Ishikawa (cell line): ENCODE results near the gene ANO4.

Experiments
- CEBPB ChIP-seq: IDR thresholded peaks from 2 replicates; pipeline ENCODE4 v1.6.1; 2012
- CREB1 ChIP-seq: IDR thresholded peaks from 2 replicates; pipeline ENCODE4 v1.6.1; 2012; ENCODE audit warnings: low read depth
- EGR1 ChIP-seq: IDR thresholded peaks from 2 replicates; pipeline ENCODE4 v1.6.1; 2012
- EP300 ChIP-seq: IDR thresholded peaks from 2 replicates; pipeline ENCODE4 v1.6.1; 2012; ENCODE audit warnings: borderline replicate concordance
- FOXM1 ChIP-seq: IDR thresholded peaks from 2 replicates; pipeline ENCODE4 v1.6.1; 2012; ENCODE audit warnings: low read depth, borderline replicate concordance
- MAX ChIP-seq: IDR thresholded peaks from 2 replicates; pipeline ENCODE4 v1.6.1; 2012
- NFIC ChIP-seq: IDR thresholded peaks from 2 replicates; pipeline ENCODE4 v1.6.1; 2012
- RAD21 ChIP-seq: IDR thresholded peaks from 2 replicates; pipeline ENCODE4 v1.6.1; 2012; ENCODE audit warnings: low read depth
- TAF1 ChIP-seq: IDR thresholded peaks from 2 replicates; pipeline ENCODE4 v1.6.1; 2012; ENCODE audit warnings: low read depth, mild to moderate bottlenecking
- TCF12 ChIP-seq: IDR thresholded peaks from 2 replicates; pipeline ENCODE4 v1.6.1; 2012; ENCODE audit warnings: low read depth
- TEAD4 ChIP-seq: IDR thresholded peaks from 2 replicates; pipeline ENCODE4 v1.6.1; 2012
- YY1 ChIP-seq: IDR thresholded peaks from 2 replicates; pipeline ENCODE4 v1.6.1; 2012; ENCODE audit warnings: low read depth
- TF ChIP-seq, protein P1 (sequence below): IDR thresholded peaks from 2 replicates; pipeline ENCODE4 v1.6.1; 2012; ENCODE audit warnings: low read depth, mild to moderate bottlenecking
- TF ChIP-seq, protein P2 (sequence below): IDR thresholded peaks from 2 replicates; pipeline ENCODE4 v1.6.1; 2012

DNA sequence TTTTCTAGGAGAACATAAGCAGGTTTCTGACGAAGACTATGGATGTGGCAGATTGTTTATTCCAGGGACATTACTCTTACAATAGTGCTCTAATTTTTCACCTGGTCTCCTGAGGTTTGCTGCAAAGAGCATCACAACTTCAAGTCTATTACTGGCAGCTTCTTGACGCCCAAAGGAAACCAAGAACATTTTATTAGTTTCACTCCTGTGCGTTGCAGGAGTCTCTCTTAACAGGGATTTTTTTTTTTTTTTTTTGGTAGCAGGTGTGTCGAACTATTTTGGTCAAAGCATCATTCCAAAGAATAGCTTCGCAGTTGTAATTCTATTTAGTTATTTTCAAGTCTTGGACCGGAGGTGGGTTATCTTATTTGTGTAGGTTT lies 1.2 kb downstream of the ANO4 start:
- TF ChIP-seq EP300 (no peak), NFIC (no peak), TAF1 (no peak), MAX (no peak), FOXM1 (no peak), RAD21 (no peak), TEAD4 (no peak), CREB1 (no peak), TCF12 (no peak), YY1 (no peak), EGR1 (no peak), CEBPB (no peak)
- TF ChIP-seq, protein P1, sequence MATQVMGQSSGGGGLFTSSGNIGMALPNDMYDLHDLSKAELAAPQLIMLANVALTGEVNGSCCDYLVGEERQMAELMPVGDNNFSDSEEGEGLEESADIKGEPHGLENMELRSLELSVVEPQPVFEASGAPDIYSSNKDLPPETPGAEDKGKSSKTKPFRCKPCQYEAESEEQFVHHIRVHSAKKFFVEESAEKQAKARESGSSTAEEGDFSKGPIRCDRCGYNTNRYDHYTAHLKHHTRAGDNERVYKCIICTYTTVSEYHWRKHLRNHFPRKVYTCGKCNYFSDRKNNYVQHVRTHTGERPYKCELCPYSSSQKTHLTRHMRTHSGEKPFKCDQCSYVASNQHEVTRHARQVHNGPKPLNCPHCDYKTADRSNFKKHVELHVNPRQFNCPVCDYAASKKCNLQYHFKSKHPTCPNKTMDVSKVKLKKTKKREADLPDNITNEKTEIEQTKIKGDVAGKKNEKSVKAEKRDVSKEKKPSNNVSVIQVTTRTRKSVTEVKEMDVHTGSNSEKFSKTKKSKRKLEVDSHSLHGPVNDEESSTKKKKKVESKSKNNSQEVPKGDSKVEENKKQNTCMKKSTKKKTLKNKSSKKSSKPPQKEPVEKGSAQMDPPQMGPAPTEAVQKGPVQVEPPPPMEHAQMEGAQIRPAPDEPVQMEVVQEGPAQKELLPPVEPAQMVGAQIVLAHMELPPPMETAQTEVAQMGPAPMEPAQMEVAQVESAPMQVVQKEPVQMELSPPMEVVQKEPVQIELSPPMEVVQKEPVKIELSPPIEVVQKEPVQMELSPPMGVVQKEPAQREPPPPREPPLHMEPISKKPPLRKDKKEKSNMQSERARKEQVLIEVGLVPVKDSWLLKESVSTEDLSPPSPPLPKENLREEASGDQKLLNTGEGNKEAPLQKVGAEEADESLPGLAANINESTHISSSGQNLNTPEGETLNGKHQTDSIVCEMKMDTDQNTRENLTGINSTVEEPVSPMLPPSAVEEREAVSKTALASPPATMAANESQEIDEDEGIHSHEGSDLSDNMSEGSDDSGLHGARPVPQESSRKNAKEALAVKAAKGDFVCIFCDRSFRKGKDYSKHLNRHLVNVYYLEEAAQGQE: no peak
- TF ChIP-seq, protein P2, sequence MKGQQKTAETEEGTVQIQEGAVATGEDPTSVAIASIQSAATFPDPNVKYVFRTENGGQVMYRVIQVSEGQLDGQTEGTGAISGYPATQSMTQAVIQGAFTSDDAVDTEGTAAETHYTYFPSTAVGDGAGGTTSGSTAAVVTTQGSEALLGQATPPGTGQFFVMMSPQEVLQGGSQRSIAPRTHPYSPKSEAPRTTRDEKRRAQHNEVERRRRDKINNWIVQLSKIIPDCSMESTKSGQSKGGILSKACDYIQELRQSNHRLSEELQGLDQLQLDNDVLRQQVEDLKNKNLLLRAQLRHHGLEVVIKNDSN: no peak
